ENCODE results near the gene ERP44.

The ERP44 gene

GRCh38 chr9:99929652-99930051, 169.1 kb downstream of the ERP44 start:
- H3K4me3 ChIP-seq (ENCODE audit: low read depth, low read length): no peak overlapping the region
- TF ChIP-seq POLR2A (IDR thresholded peaks at IDR 0.05; ENCODE audit: extremely low read depth, insufficient read length) (no peak), MAX (IDR thresholded peaks at IDR 0.05; ENCODE audit: low read depth, low read length) (no peak), CTCF (IDR thresholded peaks at IDR 0.05; ENCODE audit: low read depth, low read length) (no peak), MYC (IDR thresholded peaks at IDR 0.05; ENCODE audit: low read depth, low read length) (no peak)
- no peak for DNase-seq (ENCODE audit: low read depth)
